Neural cell (in vitro differentiated cells): Measurements from ENCODE around the gene CARHSP1. TPM values are rescaled to one million over a fixed set of nuclear protein-coding genes. Genes with fewer than 3 reads are reported as not detected.

Experiments
- H2AFZ ChIP-seq: fragments of 200-600, 300-800 bp; sonication (generic), shearing (Covaris generic); 2 replicates; pipeline ENCODE4 v1.6.0; 2014; ENCODE audit warnings: low read depth, mild to moderate bottlenecking, antibody characterized with exemption, low read length, moderate library complexity
- H3F3A ChIP-seq: fragments of 200-600 bp; shearing (Covaris generic); 2 replicates; pipeline ENCODE4 v1.6.1; 2016; ENCODE audit warnings: mild to moderate bottlenecking, moderate library complexity, mixed read lengths, antibody characterized with exemption, low read length; ENCODE audit not compliant: insufficient read depth, poor library complexity, severe bottlenecking
- H3K27ac ChIP-seq: fragments of 200-600, 300-800 bp; sonication (generic), shearing (Covaris generic); 2 replicates; pipeline ENCODE4 v1.5.1; 2014; ENCODE audit warnings: mild to moderate bottlenecking, low read length, moderate library complexity
- H3K27me3 ChIP-seq: fragments of 300-800, 200-600 bp; sonication (generic), shearing (Covaris generic); 2 replicates; pipeline ENCODE4 v1.6.0; 2014; ENCODE audit warnings: mild to moderate bottlenecking, low read depth, low read length, moderate library complexity; ENCODE audit not compliant: insufficient read depth
- H3K36me3 ChIP-seq: fragments of 300-800, 200-600 bp; sonication (generic), shearing (Covaris generic); 2 replicates; pipeline ENCODE4 v1.5.1; 2014; ENCODE audit warnings: mild to moderate bottlenecking, antibody characterized with exemption, low read length, moderate library complexity; ENCODE audit not compliant: insufficient read depth
- H3K4me2 ChIP-seq: fragments of 300-800, 200-600 bp; sonication (generic), shearing (Covaris generic); 2 replicates; pipeline ENCODE4 v1.6.0; 2014; ENCODE audit warnings: mild to moderate bottlenecking, low read length
- H3K4me3 ChIP-seq: fragments of 300-800, 200-600 bp; sonication (generic), shearing (Covaris generic); 2 replicates; pipeline ENCODE4 v1.5.1; 2014; ENCODE audit warnings: mild to moderate bottlenecking, low read length, moderate library complexity
- H3K79me2 ChIP-seq: fragments of 200-600 bp; shearing (Covaris generic); replicated peaks from 2 replicates; pipeline ENCODE4 v1.6.0; 2014; ENCODE audit warnings: mild to moderate bottlenecking, low read length, moderate library complexity; ENCODE audit not compliant: insufficient read depth
- H3K9ac ChIP-seq: fragments of 300-800, 200-600 bp; sonication (generic), shearing (Covaris generic); 2 replicates; pipeline ENCODE4 v1.6.1; 2016; ENCODE audit warnings: mild to moderate bottlenecking, low read length, mixed read lengths
- H3K9me2 ChIP-seq: fragments of 200-600 bp; shearing (Covaris generic); 2 replicates; pipeline ENCODE4 v1.6.1; 2016; ENCODE audit warnings: mild to moderate bottlenecking, low read length, mixed read lengths; ENCODE audit not compliant: insufficient read depth
- H3K9me3 ChIP-seq: fragments of 200-600, 300-800 bp; sonication (generic), shearing (Covaris generic); 2 replicates; pipeline ENCODE4 v1.6.1; 2016; ENCODE audit warnings: mild to moderate bottlenecking, mixed run types, low read length, moderate library complexity, mixed read lengths
- H4K20me1 ChIP-seq: fragments of 200-600 bp; shearing (Covaris generic); 2 replicates; pipeline ENCODE4 v1.6.1; 2016; ENCODE audit warnings: mild to moderate bottlenecking, mixed run types; ENCODE audit not compliant: insufficient read depth
- CTCF ChIP-seq: fragments of 450-650 bp; IDR thresholded peaks from 2 replicates; pipeline ENCODE4 v1.5.1; 2014; ENCODE audit warnings: antibody characterized with exemption, mild to moderate bottlenecking, moderate library complexity; ENCODE audit not compliant: poor library complexity, severe bottlenecking
- EP300 ChIP-seq: fragments of 450-650 bp; conservative IDR thresholded peaks from 2 replicates; pipeline ENCODE4 v1.6.1; 2014; ENCODE audit warnings: antibody characterized with exemption, mild to moderate bottlenecking, moderate library complexity; ENCODE audit not compliant: poor library complexity, severe bottlenecking
- EZH2 ChIP-seq: fragments of 200-600, 300-800 bp; shearing (Covaris generic), sonication (generic); IDR thresholded peaks from 2 replicates; pipeline ENCODE4 v1.6.1; 2014; ENCODE audit warnings: antibody characterized with exemption, low read length, borderline replicate concordance, mild to moderate bottlenecking; ENCODE audit not compliant: insufficient read depth, poor library complexity, severe bottlenecking
- MXI1 ChIP-seq: fragments of 450-650 bp; conservative IDR thresholded peaks from 2 replicates; pipeline ENCODE4 v1.6.1; 2014; ENCODE audit warnings: antibody characterized with exemption, mild to moderate bottlenecking; ENCODE audit not compliant: poor library complexity, severe bottlenecking
- POLR2AphosphoS5 ChIP-seq: IDR thresholded peaks from 2 replicates; pipeline ENCODE4 v1.6.1; 2012
- RAD21 ChIP-seq: fragments of 450-650 bp; conservative IDR thresholded peaks from 2 replicates; pipeline ENCODE4 v1.6.1; 2014; ENCODE audit warnings: antibody characterized with exemption, mild to moderate bottlenecking, moderate library complexity
- REST ChIP-seq: IDR thresholded peaks from 2 replicates; pipeline ENCODE4 v1.6.1; 2012; ENCODE audit warnings: borderline replicate concordance
- SMC3 ChIP-seq: fragments of 450-650 bp; conservative IDR thresholded peaks from 2 replicates; pipeline ENCODE4 v1.6.1; 2014; ENCODE audit warnings: antibody characterized with exemption, mild to moderate bottlenecking, moderate library complexity; ENCODE audit not compliant: poor library complexity
- TAF1 ChIP-seq: IDR thresholded peaks from 2 replicates; pipeline ENCODE4 v1.6.1; 2012; ENCODE audit warnings: low read depth
- polyA plus RNA-seq: library from polyadenylated mRNA; depleted of rRNA; stranded (reverse); fragments of >200 nt; gene quantifications from 2 replicates; pipeline ENCODE4 v1.2.3, GENCODE V29; 2014

Gene CARHSP1
- polyA plus RNA-seq, 1 donor from 2014 or later = 102 TPM

GRCh38 chr16:8853150-8853549 lies 15.7 kb downstream of the CARHSP1 start:
- Histone ChIP-seq H3K4me2 (no peak overlapping the region), H4K20me1 (no peaks in the 10 kb centered on the region), H3K79me2 (no peaks in the 10 kb centered on the region), H3K27ac (no peak overlapping the region), H3K4me3 (no peak overlapping the region), H2AFZ (no peak overlapping the region), H3K9me3 (no peaks in the 10 kb centered on the region), H3K9ac (no peak overlapping the region), H3K9me2 (no peaks in the 10 kb centered on the region), H3F3A (no peaks in the 10 kb centered on the region), H3K27me3 (no peaks in the 10 kb centered on the region), H3K36me3 (peaks cover 2% of the 10 kb centered on the region)
- no peak for TF ChIP-seq CTCF
- no peak for TF ChIP-seq SMC3
- no peak for TF ChIP-seq EZH2
- no peak for TF ChIP-seq TAF1
- no peak for TF ChIP-seq POLR2AphosphoS5
- TF ChIP-seq EP300 = no peak
- TF ChIP-seq REST = no peak
- no peak for TF ChIP-seq RAD21
- no peak for TF ChIP-seq MXI1

DNA sequence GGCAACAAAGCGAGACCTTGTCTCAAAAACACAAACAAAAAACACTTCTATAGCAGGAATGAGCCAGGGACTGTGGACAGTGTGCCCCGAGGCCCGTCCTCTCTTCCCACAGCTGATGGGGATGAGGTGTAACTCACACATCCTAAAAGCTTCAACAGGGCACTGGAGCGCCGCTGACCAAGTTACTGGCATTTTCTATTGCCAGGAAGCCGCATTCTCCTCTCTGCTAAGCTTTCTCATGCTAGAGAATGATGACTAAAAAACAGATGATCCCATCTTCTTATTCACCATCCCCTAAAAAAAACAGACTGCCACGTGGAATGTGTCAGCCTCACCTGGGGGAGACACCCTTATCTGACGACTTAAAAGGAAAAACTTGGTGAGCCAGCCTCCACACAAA lies 16.3 kb downstream of the CARHSP1 start:
- no peaks in the 10 kb centered on the region for H3K79me2 ChIP-seq
- H3K9me2 ChIP-seq = no peaks in the 10 kb centered on the region
- H3K9me3 ChIP-seq = no peaks in the 10 kb centered on the region
- no peak for TF ChIP-seq MXI1
- no peak for TF ChIP-seq EP300
- no peak for TF ChIP-seq REST
- no peak for TF ChIP-seq CTCF
- no peak for TF ChIP-seq TAF1
- no peak for TF ChIP-seq RAD21
- TF ChIP-seq POLR2AphosphoS5 = no peak
- no peak for TF ChIP-seq SMC3
- no peak for TF ChIP-seq EZH2
- H3K27me3 ChIP-seq = no peaks in the 10 kb centered on the region
- no peak overlapping the region for H2AFZ ChIP-seq
- no peak overlapping the region for H3K4me3 ChIP-seq
- no peaks in the 10 kb centered on the region for H3F3A ChIP-seq
- H4K20me1 ChIP-seq = no peaks in the 10 kb centered on the region
- no peak overlapping the region for H3K9ac ChIP-seq
- no peak overlapping the region for H3K4me2 ChIP-seq
- no peaks in the 10 kb centered on the region for H3K36me3 ChIP-seq
- H3K27ac ChIP-seq = no peak overlapping the region
